GM18870 (cell line): ENCODE data around the gene CBFA2T2.
"Not testable (repeated sequence)": the region's sequence is repeated elsewhere in the genome, so short reads cannot be mapped to it uniquely, and the experiment has no call there.

Source experiments
- ATAC-seq: cut with Tn5 transposase; IDR thresholded peaks from one replicate; pipeline ENCODE4 v1.9.1; 2021; ENCODE audit warnings: moderate library complexity; ENCODE audit not compliant: unreplicated experiment

The CBFA2T2 gene

DNA sequence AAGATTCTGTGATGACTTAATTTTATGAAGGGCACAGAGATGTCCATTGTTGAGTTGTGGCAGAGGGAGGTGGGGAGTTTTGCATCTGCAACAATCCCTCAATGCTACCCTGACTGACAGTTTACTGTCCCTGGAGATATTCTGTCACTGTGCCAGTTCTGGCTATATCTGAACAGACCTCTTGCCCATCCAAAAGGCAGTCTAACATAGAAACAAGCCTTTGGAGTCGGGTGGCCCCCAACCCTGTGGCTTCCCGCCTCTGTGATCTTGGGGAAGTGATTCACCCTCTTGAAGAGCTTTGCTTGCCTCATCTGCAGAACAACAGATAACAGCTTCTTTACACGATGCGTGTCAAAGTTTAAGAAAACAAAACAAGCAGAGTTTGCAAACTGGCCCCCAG lies 200.1 kb downstream of the CBFA2T2 start:
- no peak for ATAC-seq

DNA sequence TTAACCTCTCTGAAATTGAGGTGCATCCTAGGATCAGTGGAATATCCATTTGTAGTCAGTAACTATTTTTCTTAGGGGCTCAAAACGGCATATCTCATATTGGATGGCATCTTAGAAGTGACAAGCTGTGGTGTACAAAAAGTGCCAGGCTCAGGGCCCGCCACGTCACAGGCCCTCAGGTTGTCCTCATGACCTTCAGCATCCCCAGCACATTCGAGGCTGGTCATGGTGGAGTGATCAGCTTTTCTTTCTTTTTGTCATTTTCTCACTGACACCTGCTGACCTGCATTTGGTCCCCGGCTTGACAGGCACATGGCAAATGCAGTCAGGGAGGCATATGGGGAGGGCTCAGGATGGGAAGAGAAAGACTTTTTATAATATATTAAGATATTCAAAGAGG lies 203.4 kb downstream of the CBFA2T2 start:
- ATAC-seq: no peak

DNA sequence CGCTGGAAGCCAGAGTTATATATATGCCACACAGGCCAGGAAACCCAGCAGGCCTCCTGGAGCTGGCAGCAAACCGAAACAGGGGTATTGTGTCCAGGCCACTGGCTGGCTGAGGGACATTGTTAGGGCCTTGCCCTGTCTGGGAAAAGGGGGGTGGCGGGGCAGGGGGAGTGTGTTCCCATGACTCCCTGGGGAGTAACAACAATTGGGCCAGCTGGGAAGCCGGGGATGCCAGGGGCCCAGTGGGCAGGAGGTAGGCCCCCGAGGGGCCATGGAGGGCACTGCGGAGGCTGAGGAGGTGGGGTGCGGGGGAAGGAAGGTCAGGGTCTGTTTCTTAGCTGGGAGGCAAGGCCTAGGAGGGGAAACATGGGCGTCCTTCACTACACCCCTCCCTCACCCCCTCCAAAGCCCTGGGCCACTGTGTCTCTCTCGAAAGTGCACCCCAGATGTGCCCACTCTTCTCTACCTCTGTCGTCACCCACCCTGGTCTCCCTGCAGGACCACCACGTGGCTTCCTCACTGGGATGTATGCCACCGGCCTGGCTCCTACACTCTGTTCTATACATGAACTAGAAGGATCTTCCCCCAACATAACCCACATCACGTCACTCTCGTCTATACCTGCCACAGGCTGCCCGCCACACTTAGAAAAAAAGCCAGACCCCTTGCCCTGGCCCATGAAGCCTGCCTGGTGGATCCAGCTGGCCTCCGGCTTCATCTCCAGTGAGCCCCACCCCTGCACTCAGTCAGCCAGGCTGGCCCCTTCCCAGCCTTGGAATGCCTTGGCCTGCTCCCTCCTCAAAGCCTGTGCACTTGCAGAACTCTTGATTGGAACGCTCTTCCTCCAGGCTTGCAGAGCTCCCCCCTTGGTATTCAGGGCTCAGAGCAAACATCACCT lies 204.1 kb downstream of the CBFA2T2 start:
- ATAC-seq: no peak

DNA sequence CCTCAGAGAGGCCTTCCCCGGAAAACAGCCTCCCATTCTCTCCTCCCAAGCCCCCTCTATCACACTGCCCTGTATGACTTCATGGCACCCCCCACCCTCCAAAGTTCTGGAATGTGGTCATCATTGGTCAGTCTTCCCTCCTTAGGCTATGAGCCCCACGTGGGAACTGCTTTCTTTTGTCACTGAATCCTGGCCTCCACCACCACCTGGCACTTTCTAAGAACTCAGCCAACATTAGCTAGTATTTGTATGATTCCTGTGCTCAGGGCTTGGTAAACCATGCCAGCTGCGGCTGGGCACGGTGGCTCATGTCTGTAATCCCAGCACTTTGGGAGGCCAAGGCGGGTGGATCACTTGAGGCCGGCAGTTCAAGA lies 204.7 kb downstream of the CBFA2T2 start:
- ATAC-seq: no peak

DNA sequence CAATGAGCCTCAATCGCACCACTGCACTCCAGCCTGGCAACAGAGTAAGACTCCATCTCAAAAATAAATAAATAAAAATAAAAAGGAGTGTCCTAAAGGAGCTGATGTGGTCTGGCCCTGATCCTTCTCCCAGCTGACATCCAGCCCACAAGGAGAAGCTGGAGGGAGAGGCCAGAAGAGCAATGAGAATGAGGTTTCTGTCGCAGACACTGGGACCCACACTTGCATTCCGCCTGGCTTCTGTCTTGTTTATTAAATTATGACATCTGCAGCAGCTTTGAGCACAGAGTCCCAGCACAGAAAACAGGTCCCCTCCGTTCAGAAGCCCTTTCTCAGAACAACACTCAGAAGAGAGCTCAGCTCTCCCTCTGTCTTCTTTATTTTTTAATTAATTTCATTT lies 206.6 kb downstream of the CBFA2T2 start:
- ATAC-seq: no peak

DNA sequence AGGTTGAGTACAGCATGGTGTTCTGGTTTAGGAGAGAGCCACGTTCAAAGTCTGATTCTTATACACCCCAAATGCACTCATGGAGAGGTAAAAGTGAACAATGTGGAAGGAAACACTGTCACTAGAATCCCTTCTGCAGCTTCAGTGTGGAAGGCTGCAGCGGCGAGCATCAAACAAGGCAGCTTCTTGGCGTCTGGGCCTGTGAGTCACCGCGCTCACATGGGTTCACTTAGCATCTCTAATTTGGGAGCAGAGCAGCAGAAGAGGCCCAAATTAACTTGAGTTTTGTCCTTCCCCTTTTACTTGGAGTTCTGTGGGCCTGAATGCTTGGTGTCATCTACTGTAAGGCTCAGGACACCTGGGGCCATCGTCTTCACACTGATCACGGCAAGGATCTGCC lies 207.2 kb downstream of the CBFA2T2 start:
- ATAC-seq: no peak

DNA sequence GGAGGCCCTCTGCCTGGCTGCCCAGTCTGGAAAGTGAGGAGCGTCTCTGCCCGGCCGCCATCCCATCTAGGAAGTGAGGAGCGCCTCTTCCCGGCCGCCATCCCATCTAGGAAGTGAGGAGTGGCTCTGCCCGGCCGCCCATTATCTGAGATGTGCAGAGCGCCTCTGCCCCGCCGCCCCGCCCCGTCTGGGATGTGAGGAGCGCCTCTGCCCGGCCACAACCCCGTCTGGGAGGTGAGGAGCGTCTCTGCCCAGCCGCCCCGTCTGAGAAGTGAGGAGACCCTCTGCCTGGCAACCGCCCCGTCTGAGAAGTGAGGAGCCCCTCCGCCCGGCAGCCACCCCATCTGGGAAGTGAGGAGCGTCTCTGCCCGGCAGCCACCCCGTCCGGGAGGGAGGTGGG lies 209.1 kb downstream of the CBFA2T2 start:
- not testable (repeated sequence) for ATAC-seq
